KG1 (cell line): Measurements from ENCODE around the gene PRDX4.
"Not testable (repeated sequence)": the region's sequence is repeated elsewhere in the genome, so short reads cannot be mapped to it uniquely, and the experiment has no call there.

Source experiments
- DNase-seq: peaks from one replicate; lab custom pipeline; 2025; lab: John Stamatoyannopoulos, UW

The PRDX4 gene

DNA sequence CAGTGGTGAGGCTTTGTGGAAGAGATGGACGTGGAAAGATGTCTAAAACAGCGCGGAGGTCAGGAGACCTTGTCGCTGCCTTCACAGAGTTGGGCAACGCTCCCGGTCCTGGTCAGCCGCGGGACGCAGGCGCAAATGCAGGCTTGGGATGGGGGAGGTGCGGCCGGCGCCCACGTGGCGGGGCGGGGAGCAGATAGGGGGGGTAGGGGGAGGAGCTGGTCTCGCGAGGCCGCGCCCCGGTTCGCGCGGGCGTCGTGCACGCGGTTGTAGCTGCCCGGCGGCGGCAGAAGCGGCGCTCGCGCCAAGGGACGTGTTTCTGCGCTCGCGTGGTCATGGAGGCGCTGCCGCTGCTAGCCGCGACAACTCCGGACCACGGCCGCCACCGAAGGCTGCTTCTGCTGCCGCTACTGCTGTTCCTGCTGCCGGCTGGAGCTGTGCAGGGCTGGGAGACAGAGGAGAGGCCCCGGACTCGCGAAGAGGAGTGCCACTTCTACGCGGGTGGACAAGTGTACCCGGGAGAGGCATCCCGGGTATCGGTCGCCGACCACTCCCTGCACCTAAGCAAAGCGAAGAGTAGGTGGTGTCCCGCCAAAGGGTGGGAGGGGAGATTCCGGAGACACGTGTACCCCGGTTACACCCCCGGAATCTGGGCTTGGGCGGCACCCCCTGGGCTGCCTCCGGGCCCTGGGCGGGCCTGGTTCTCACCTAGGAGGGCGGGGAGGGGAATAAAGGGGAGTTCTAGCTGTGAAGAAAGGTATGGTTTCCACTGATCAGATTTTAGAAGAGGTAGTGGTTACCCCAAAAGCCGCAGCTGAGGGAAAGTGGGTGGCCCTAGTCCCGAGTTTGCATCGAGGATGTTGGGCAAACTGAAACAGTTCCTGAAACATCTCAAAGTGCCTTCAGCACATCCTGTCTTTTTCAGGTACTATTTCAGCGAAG is at the start of gene PRDX4:
PRDX4 (plus strand) TSS at position 255 of the 939 bp plus-strand sequence; CDS start at position 333, 78 bp downstream.
- DNase-seq = peak; percentile 14

GRCh38 chrX:23621621-23622265 is 45.5 kb upstream of the PRDX4 start:
- DNase-seq = no peak

DNA sequence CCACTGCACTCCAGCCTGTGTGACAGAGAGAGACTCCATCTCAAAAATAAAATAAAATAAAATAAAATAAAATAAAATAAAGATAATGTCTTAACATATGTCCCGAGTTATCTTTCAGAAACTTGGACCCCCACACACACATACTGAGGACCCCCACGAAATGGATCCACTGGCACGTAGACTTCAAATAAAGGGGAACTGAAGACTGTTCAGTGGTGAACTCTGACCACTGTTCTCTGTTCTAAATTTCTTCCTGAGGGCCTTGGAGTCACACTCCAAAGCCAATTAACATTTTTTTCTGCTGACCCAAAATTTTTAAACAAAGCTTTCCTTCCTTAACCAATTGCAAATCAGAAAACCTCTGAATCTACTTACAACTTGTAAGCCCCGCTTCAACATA is 43.5 kb upstream of the PRDX4 start:
- DNase-seq = no peak

GRCh38 chrX:23626651-23627050 is 40.6 kb upstream of the PRDX4 start:
- no peak for DNase-seq

DNA sequence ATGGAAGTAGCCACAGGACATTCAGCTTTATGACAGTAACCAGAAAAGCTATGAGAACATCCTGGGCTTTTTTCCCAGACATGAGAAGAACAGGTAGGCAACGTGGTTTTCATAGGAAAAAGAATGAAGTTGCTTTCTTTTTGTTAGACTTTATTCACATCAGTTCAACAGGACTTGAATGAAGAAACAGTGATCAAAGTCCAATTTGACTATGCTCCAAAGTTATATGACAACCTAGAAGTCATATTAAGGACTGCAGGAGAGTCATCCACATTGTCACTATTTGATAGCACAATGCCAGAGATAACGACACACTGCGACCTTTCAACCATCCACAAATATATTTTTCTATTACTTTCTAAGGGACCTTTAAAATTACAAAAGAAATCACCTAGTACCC is 39.2 kb upstream of the PRDX4 start:
- no peak for DNase-seq

- no peak for DNase-seq
These were observed 36.2 kb upstream of the PRDX4 start for GRCh38 chrX:23631136-23631535.

GRCh38 chrX:23633834-23634580 is 33.3 kb upstream of the PRDX4 start:
- no peak for DNase-seq

DNA sequence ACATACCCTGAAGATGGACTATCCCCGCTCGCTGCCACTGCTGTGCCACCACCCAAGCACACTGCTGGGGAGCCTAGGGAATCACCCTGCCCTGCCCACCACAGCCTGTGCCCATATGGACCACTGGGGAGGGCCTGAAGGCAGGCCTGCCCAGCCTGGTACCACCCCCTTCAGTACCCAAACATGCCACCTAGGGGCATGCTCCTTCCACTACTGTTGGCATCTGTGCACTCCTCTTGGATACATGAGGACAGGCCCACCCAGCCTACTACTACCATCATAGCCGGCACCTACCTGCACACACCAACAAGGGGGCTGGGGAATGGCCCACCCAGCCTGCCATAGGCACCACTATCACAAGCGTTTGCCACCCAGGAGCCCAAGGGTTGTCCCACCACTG is 30.1 kb upstream of the PRDX4 start:
- DNase-seq = no peak

- no peak for DNase-seq
These were observed 24.3 kb upstream of the PRDX4 start for GRCh38 chrX:23643020-23643419.

- DNase-seq = no peak
These were observed 22.5 kb upstream of the PRDX4 start for GRCh38 chrX:23644744-23645143.

DNA sequence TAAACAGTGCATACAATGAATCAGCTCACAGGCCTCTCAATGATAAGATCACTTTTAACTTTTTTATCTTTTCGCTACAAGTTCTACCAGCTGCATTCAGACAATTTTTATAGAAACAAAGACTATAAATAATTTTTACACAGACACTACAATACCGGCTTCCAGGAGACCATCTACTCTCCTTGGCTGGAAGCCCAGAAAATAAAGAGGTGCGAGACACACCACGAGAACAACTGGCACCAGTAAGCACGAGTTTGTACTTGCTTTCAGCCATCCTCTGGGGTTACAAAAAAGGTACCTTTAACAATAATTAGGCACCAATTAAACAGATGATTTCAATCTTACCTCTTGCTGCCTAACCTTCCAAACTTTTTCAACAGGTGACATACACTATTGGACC is 11.2 kb upstream of the PRDX4 start:
- DNase-seq = no peak

- no peak for DNase-seq
These were observed 10.6 kb upstream of the PRDX4 start for GRCh38 chrX:23656684-23657083.

DNA sequence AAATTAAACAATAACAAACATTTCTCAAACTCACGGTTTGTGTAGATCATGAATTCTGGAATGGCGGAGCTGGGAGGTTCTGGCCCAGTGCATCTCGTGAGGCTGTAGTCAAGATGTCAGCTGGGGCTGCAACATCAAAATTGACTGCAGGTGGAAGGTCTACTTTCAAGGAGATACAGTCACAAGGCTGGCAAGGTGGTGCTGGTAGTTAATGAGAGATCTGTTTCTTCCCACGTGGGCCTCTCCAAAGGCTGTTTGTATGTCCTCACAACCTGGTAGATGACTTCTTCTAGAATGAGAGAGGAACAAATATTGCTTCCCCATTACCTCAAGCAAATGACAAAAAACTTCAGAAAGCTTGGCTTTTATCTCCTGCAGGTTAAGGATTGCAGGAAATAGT is 8.0 kb upstream of the PRDX4 start:
- no peak for DNase-seq

- DNase-seq = not testable (repeated sequence)
These were observed 7.1 kb upstream of the PRDX4 start for GRCh38 chrX:23660083-23660765.

DNA sequence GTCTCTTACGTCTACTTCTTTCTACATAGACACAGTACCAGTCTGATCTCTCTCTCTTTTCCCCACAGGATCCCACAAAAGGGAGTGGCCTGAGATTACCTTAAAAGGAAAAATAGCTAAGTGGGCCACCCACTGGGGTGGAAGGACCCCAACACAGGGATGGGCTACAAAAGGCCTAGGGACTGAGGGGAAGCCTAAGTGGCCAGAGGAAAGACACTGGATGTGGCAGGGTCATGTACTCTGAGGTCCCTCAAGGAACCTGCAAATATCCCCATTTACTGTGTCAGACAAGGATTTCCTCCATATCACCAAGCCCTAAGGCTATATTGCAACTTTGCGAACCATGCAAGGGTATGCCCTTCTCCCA is 6.5 kb upstream of the PRDX4 start:
- DNase-seq = no peak

DNA sequence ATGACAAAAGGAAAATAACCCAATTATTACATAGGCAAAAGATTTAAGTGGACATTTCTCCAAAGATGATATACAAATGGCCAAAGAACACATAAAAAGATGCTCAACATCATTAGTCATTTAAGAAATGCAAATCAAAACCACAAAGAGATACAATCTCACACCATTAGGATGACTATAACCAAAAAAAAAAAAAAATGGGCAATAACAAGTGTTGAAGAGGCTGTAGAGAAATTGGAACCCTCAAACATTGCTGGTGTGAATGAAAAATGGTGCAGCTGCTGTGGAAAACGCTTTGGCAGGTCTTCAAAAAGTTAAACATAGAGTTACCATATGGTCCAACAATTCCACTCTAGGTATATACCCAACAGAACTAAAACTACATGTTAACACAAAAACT is 5.6 kb upstream of the PRDX4 start:
- DNase-seq = no peak

GRCh38 chrX:23662187-23662586 is 5.1 kb upstream of the PRDX4 start:
- no peak for DNase-seq

DNA sequence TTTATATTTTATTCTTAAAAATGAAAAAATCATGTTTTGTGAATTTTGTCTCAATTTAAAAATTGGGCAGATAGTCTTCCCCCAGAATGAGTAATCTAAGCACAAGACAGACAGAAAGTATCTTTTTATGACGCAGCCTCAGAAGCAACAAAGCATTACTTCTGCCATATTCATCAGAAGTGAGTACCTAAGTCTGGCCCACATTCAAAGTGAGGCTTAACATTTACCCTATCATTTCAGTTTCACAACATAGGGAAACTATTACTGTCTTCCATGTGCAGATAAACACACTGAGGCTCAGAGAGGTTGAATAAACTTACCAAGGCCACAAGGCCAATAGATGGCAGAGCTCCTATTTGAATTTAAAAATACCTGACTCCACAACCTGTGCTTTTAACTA is 4.4 kb upstream of the PRDX4 start:
- DNase-seq = no peak

GRCh38 chrX:23664496-23664895 is 2.8 kb upstream of the PRDX4 start:
- no peak for DNase-seq

DNA sequence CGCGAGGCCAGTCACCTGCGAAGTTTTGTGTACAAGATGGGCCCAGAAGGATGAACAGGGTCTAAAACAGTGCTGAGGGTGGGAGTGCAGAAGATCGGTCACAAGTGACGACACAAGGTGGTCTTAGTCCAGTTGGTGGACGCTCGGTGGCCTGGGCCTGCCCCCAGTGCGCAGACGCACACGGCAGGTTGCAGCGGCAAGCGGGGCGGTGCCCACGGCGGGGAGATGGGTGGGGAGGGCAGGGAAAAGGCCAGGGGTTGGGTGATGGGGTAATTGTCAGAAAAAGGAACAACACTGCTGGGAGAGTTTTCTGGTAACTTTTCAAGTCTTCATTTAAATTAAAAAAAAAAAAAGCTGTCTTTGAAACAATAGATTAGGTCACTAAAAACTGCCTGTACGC is 1.0 kb upstream of the PRDX4 start:
- DNase-seq = no peak

DNA sequence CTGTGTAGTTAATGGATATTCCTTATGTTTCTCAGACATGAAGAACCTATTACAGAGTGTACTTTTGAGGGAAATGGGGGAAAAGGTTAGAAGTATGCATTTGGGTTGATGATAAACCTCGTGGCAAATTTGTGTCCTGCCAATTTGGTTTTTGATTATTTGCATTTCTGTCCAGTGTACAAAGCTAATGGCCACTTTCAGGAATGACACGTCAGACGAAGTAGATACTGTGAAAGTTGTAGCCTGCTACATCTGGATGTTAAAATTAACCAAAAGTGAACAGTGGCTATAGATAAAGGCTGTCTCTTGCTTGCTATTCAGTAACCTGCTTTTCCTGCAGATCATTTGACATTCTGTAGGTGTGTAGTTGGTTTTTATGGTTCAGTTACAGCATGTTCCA is 1.0 kb downstream of the PRDX4 start:
- no peak for DNase-seq

- DNase-seq = no peak
These were observed 3.2 kb downstream of the PRDX4 start for GRCh38 chrX:23670528-23670927.
